Measurements from ENCODE around the gene CISD3. TPM values are rescaled to one million over a fixed set of nuclear protein-coding genes. Genes with fewer than 3 reads are reported as not detected.

The CISD3 gene
- total RNA-seq, 1 donor from 2014 or later: 27.6 TPM

DNA sequence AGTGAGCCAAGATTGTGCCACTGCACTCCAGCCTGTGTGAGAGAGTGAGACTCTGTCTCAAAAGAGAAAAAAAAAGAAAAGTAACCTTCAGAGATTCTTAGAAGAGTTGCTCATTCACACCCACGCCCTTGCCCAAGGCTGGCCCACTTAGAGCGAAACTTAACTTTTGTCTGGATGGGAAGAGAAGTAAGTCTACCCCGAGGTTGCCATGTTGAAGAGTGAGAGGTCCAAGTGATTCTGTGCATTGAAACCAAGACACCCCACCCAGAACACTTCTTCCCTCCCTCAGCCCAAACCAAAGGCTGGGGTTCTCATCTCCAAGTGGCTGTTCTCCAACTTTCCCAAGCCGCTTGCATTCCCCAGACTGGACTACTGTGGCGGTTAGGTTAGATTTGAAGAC, 2.4 kb upstream of the CISD3 start:
- peaks cover 5 to 20% of the 10 kb centered on the region in 2 donors for H3K4me1 ChIP-seq
- H3K9me3 ChIP-seq: no peaks in the 10 kb centered on the region
- TF ChIP-seq, protein P1, sequence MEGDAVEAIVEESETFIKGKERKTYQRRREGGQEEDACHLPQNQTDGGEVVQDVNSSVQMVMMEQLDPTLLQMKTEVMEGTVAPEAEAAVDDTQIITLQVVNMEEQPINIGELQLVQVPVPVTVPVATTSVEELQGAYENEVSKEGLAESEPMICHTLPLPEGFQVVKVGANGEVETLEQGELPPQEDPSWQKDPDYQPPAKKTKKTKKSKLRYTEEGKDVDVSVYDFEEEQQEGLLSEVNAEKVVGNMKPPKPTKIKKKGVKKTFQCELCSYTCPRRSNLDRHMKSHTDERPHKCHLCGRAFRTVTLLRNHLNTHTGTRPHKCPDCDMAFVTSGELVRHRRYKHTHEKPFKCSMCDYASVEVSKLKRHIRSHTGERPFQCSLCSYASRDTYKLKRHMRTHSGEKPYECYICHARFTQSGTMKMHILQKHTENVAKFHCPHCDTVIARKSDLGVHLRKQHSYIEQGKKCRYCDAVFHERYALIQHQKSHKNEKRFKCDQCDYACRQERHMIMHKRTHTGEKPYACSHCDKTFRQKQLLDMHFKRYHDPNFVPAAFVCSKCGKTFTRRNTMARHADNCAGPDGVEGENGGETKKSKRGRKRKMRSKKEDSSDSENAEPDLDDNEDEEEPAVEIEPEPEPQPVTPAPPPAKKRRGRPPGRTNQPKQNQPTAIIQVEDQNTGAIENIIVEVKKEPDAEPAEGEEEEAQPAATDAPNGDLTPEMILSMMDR (IDR thresholded peaks at IDR 0.05): no peak
- no peak overlapping the region for H3K4me3 ChIP-seq
- DNase-seq (ENCODE audit: low spot score in 2 of 2): no peak
- H3K27me3 ChIP-seq: no peaks in the 10 kb centered on the region
- intact Hi-C loops (cut with DNase I): no loop called here
- H3K27ac ChIP-seq: no peak overlapping the region
- peaks cover 3 to 11% of the 10 kb centered on the region in 2 donors for H3K36me3 ChIP-seq

DNA sequence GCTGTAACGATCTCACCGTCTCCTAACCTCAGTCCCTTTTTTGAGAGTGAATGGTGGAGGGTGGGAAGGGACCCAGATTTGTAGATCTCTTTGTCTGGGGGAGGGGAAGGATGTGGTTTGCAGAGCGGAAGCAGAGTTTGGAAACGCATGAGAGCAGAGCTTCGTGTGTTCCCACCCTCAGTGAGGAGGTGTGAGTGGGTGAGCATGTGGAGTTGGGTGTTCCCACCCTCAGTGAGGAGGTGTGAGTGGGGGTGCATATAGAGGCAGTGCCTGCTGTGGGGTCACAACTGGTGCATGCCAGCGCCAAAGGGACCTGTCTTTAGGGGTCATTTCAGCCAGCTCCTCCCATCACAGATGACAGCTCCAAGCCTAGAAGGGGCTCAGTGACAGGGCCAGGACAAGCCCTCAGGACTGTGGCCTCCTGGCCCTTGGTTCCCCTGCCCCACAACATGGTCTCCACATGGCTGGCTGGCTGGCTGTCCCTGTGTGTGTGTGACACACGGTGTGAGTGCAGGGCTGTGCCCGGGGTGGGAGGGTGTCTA, 1.8 kb upstream of the CISD3 start:
- H3K27ac ChIP-seq: peak overlapping the region in 1 of 2 donors; percentile 81
- TF ChIP-seq, protein P1 (IDR thresholded peaks at IDR 0.05): no peak
- H3K27me3 ChIP-seq: no peaks in the 10 kb centered on the region
- DNase-seq (ENCODE audit: low spot score in 2 of 2): no peak
- peaks cover 3 to 10% of the 10 kb centered on the region in 2 donors for H3K36me3 ChIP-seq
- intact Hi-C loops (cut with DNase I): no loop called here
- H3K4me3 ChIP-seq: no peak overlapping the region
- H3K9me3 ChIP-seq: no peaks in the 10 kb centered on the region
- H3K4me1 ChIP-seq: peaks cover 5 to 20% of the 10 kb centered on the region in 2 donors

DNA sequence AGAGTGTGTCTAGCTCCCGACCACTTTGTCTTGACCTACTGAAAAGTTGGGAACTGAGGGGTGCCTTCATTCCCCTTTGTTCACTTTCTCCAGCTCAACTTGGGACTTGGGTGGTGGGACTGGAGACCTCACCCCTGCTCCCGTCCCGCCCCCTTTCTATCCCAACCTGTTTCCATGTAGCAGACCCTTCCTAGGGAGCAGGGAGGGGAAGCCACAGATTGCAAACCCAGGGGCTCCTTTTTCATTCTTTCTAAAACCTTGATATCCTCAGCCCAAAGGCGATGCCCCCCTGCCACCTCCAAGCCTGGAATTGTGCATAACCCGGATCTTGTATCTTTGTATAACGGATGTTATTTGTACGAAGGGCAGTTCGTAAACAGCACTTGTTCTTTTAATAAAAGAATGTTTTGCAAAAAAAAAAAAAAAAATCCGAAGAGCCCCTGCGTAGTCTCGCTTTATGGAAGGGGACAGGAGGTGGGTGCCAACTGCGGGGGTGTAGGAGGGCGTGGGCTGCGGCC, 714 bp upstream of the CISD3 start:
- peaks cover 5 to 20% of the 10 kb centered on the region in 2 donors for H3K4me1 ChIP-seq
- TF ChIP-seq, protein P1 (IDR thresholded peaks at IDR 0.05): no peak
- no peak for DNase-seq (ENCODE audit: low spot score in 2 of 2)
- intact Hi-C loops (cut with DNase I): no loop called here
- no peaks in the 10 kb centered on the region for H3K27me3 ChIP-seq
- H3K9me3 ChIP-seq: no peaks in the 10 kb centered on the region
- peaks cover 3 to 18% of the 10 kb centered on the region in 2 donors for H3K36me3 ChIP-seq
- peak overlapping the region; percentile 81 to 82 for H3K27ac ChIP-seq
- peak overlapping the region; percentile 89 to 93 for H3K4me3 ChIP-seq

DNA sequence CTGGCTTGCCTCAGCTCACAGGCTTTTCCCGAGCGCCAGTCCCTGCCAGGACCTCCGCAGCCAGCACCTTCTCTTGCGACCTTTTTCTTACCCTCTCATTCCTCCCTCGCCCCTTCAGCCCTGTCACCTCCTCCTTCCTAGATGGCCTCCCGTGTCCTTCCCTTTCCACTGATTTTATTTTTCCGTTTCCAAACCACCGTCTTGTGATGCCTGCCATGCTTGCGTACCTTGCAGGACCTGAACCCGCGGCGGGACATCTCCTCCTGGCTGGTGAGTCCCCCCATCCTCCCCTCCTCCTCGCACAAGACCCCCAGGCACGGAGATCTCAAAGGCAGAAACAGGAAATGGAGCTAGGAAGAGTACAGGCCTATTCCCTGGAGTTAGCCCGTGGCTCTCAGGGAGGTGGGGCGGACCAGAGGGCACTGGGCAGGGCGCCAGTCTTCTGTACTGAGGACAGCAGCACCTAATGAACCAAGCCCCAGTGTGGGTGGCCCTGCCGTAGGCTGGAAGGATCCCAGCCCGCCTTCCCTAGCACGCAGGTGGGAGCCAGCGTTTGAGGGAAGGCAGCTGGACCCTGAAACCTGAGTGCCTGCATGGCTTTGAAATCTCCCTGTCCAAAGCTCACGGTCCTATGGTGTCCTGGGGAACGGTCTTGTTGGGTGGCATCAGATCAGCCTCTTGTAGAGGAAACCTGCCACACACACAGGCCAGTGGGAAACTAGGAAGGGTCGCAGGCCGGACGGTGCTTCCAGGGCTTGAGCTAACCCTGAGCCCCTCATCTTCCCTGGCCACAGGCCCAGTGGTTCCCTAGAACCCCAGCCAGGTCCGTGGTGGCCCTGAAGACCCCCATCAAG, 612 bp downstream of the CISD3 start:
- DNase-seq (ENCODE audit: low spot score in 2 of 2): peak in 1 of 2 donors; percentile 81
- Histone ChIP-seq H3K4me3 (peak overlapping the region; percentile 89 to 93), H3K9me3 (no peaks in the 10 kb centered on the region), H3K27me3 (no peaks in the 10 kb centered on the region), H3K27ac (peak overlapping the region; percentile 86 to 89), H3K36me3 (peaks cover 0 to 17% of the 10 kb centered on the region in 2 donors), H3K4me1 (peaks cover 5 to 24% of the 10 kb centered on the region in 2 donors)
- TF ChIP-seq, protein P1 (IDR thresholded peaks at IDR 0.05): no peak
- intact Hi-C loops (cut with DNase I): loop anchor here (1.0 to 5.0 kb wide), 4 partner anchors 18 to 53 kb away; partner anchors contain the start of genes PCGF2 and PSMB3

DNA sequence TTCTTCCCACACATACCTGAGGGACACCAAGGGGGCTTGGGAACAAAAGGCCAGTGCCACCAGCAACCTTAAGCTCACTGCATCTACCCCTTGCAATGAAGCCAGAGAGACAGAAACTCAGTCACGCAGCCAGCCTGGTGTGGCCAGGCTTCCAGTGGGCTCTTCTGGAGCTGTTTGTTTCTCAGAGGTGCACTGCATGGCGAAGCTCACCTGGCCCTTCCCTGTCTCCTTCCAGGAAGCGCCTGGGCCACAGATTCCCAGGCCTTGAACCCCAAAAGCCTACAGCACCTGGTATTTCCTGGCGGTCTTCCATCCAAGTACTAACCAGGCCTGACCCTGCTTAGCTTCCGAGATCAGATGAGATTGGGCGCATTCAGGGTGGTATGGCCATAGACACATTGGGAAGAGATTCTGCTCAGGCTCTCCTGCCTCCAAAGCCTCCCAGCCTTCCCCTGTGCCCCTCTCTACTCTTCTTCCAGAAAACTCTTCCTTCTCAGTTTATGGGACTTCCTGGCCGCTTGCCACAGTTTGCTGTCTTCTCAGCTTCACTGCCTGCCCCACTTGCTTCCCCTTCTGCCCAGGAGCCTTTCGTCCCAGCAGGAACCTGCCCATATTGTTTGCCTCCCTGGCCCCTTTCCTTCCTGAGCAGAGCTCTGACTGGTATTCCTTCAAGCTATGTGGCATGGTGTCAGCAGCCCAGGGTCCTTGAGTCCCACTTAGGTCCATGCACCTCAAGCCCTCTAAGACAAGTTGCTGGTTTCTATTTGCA, 1.6 kb downstream of the CISD3 start:
- TF ChIP-seq, protein P1 (IDR thresholded peaks at IDR 0.05): no peak
- Histone ChIP-seq H3K27ac (peak overlapping the region; percentile 86 to 89), H3K4me3 (peak overlapping the region in 1 of 2 donors; percentile 93), H3K27me3 (no peaks in the 10 kb centered on the region), H3K9me3 (no peaks in the 10 kb centered on the region), H3K4me1 (peaks cover 5 to 24% of the 10 kb centered on the region in 2 donors), H3K36me3 (peaks cover under 1 to 24% of the 10 kb centered on the region in 2 donors)
- no peak for DNase-seq (ENCODE audit: low spot score in 2 of 2)
- intact Hi-C loops (cut with DNase I): loop anchor here (5.0 kb wide), 1 partner anchor 54 kb away; no protein-coding TSS in a partner anchor
